ENCODE data around the gene SH2D3A. TPM values are rescaled to one million over a fixed set of nuclear protein-coding genes. Genes with fewer than 3 reads are reported as not detected.

Gene SH2D3A
- total RNA-seq, result 10 to 100 TPM; 20.6 to 20.9 TPM

DNA sequence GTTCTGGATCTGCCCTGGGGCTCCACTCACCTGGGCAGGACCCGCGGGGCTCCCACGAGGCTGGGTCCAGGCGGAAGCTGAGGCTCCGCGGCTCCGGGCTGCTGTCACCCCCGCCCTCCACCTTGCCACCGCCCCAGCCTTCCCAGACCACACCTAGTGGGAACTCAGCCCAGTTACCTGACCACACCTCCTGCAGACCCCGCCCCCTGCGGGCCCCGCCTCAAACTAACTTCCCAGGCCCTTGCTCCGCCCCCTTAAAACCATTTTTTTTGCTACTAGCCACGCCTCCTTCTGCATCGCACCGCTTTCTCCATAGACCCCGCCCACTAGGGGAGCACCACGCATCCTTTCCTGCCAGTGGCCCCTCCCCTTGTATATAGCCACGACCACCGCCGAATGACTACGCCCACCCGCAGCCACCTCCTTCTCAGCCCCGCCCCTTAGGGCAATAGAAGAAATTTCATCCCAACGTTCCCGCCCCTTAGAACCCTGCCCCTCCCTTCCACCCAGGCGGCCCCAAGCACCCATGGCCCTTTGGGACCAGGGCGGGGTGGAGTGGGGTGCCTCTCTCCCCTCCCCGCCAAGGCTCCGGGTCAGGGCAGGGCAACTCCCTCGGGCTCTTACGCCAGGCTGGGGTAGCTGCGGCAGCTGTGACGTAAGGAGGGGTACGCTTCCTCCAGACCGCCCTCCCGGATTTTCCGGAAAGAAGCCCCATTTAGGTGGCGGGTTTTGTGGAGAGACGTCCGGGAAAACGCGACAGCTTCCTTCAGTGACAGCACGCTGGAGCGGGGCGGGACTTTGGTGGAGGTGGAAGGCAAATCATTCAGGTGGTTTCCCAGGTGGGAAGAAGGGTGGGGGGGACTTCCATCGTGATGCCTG is at the start of gene SH2D3A:
Gene SH2D3A, minus strand, starts transcription at position 79 of the 879 bp plus-strand sequence. CDS start 3,687 bp downstream, outside the sequence.
- POLR2A ChIA-PET, result interaction anchor here (0.8 to 1.5 kb wide), 8 partner anchors 8 to 95 kb away, joined by 3 to 7 read pairs (median 3); no protein-coding TSS in a partner anchor
- H3K27me3 Mint-ChIP-seq, result no peaks in the 10 kb centered on the region

DNA sequence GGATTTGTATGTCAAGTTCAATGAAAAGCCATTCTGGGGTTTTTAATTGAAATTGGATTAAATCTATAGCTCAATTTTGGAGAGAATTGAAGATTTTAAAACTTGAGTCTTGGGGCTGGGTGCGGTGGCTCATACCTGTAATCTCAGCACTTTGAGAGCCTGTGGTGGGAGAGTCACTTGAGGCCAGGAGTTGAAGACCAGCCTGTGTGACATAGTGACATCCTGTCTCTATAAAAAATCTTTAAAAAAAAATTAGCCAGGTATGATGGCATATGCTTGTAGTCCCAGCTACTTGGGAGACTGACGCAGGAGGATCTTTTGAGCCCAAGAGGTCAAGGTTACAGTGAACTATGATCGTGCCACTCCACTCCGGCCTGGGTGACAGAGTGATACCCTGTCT is 46.4 kb upstream of the SH2D3A start:
- no peak for DNase-seq
- intact Hi-C loops (cut with micrococcal nuclease), result no loop called here

More for the DNA sequence above, at the start of gene SH2D3A:
- Mint-ChIP-seq H3K36me3 (ENCODE audit: low read depth) (no peaks in the 10 kb centered on the region), H3K9me3 (no peaks in the 10 kb centered on the region), H3K27ac (peak within 1 kb of the TSS; percentile 94), H3K4me1 (ENCODE audit: low read depth) (peaks cover 35% of the 10 kb centered on the region), H3K4me3 (peak within 1 kb of the TSS; percentile 93)
- DNase-seq, result peak; percentile 98
- TF ChIP-seq, protein P1, sequence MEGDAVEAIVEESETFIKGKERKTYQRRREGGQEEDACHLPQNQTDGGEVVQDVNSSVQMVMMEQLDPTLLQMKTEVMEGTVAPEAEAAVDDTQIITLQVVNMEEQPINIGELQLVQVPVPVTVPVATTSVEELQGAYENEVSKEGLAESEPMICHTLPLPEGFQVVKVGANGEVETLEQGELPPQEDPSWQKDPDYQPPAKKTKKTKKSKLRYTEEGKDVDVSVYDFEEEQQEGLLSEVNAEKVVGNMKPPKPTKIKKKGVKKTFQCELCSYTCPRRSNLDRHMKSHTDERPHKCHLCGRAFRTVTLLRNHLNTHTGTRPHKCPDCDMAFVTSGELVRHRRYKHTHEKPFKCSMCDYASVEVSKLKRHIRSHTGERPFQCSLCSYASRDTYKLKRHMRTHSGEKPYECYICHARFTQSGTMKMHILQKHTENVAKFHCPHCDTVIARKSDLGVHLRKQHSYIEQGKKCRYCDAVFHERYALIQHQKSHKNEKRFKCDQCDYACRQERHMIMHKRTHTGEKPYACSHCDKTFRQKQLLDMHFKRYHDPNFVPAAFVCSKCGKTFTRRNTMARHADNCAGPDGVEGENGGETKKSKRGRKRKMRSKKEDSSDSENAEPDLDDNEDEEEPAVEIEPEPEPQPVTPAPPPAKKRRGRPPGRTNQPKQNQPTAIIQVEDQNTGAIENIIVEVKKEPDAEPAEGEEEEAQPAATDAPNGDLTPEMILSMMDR (IDR thresholded peaks at IDR 0.05), result no peak
- intact Hi-C loops (cut with micrococcal nuclease), result loop anchor here (2.0 to 10.0 kb wide), 3 partner anchors 31 to 97 kb away; partner anchors contain the start of gene GPR108
- peak; percentile 78 for ATAC-seq
- CTCF ChIA-PET, result interaction anchor here (1.5 to 3.0 kb wide), 5 partner anchors 25 to 96 kb away, joined by 3 to 19 read pairs (median 4); partner anchors contain the start of gene GPR108

DNA sequence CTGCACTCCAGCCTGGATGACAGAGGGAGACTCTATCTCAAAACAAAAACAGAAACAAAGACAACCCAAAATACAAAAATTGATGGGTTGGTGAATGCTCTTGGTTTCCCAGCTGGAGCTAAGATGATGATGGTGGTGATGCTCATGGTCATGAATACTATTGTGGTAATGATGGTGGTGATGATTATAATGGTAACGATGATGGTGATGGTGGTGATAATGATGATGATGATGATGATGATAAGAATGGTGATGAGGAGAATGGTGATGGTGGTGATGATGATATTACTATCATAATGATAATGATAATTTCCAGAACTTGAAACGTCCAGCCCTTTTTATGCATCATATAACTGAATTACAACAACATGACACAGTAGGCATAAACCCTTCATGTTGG is 45.4 kb upstream of the SH2D3A start:
- H3K9me3 Mint-ChIP-seq, result peaks cover 10% of the 10 kb centered on the region
- H3K36me3 Mint-ChIP-seq (ENCODE audit: low read depth), result peaks cover 40% of the 10 kb centered on the region
- ChIA-PET CTCF (interaction anchor here (1.1 to 2.6 kb wide), 3 partner anchors 39 to 51 kb away, joined by 3 to 9 read pairs (median 4); partner anchors contain the start of gene VAV1), POLR2A (interaction anchor here (0.5 to 7.5 kb wide), 6 partner anchors 9 to 151 kb away, joined by 3 to 29 read pairs (median 6); partner anchors contain the start of gene VAV1)
- H3K27me3 Mint-ChIP-seq, result no peaks in the 10 kb centered on the region
- intact Hi-C loops (cut with micrococcal nuclease), result no loop called here
- ATAC-seq, result no peak
- TF ChIP-seq, protein P1 (IDR thresholded peaks at IDR 0.05), result no peak
- DNase-seq, result no peak
- H3K27ac Mint-ChIP-seq, result peak overlapping the region; percentile 23
- H3K4me1 Mint-ChIP-seq (ENCODE audit: low read depth), result peaks cover 69% of the 10 kb centered on the region
- no peak overlapping the region for H3K4me3 Mint-ChIP-seq

More for the DNA sequence above, 46.4 kb upstream of the SH2D3A start:
- peak; percentile 52 for ATAC-seq
- CTCF ChIA-PET, result interaction anchor here (0.9 to 2.6 kb wide), 6 partner anchors 11 to 55 kb away, joined by 3 to 9 read pairs (median 4); partner anchors contain the start of gene VAV1
- peaks cover 40% of the 10 kb centered on the region for H3K36me3 Mint-ChIP-seq (ENCODE audit: low read depth)
- peak overlapping the region; percentile 16 for H3K27ac Mint-ChIP-seq
- no peak overlapping the region for H3K4me3 Mint-ChIP-seq
- no peaks in the 10 kb centered on the region for H3K27me3 Mint-ChIP-seq
- TF ChIP-seq, protein P1 (IDR thresholded peaks at IDR 0.05), result no peak
- H3K9me3 Mint-ChIP-seq, result peaks cover 10% of the 10 kb centered on the region
- H3K4me1 Mint-ChIP-seq (ENCODE audit: low read depth), result peaks cover 67% of the 10 kb centered on the region
- POLR2A ChIA-PET, result interaction anchor here (0.6 to 7.5 kb wide), 6 partner anchors 10 to 140 kb away, joined by 3 to 29 read pairs (median 8); partner anchors contain the start of gene VAV1

DNA sequence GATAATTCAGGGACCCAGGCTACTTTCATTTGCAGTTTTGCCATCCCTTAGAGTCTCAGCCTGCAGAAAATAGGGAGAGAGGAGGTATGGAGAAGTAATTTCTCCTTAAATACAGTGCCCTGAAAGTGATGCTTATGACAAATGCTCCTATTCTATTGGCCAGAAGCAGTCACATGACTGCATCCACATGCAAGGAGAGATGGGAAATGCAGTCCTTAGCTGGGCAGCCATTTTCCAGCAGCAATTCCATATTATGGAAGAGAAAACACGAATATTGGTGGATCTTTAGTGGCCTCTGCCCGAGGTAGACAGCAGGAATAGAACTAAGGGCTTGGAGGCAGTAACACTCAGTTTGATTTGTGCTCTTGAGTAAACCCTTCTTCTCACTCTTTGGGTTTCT is 44.7 kb upstream of the SH2D3A start:
- TF ChIP-seq, protein P1 (IDR thresholded peaks at IDR 0.05), result no peak
- POLR2A ChIA-PET, result interaction anchor here (0.9 to 7.5 kb wide), 5 partner anchors 9 to 150 kb away, joined by 3 to 29 read pairs (median 10); partner anchors contain the start of gene VAV1
- Mint-ChIP-seq H3K27me3 (no peaks in the 10 kb centered on the region), H3K36me3 (ENCODE audit: low read depth) (peaks cover 42% of the 10 kb centered on the region), H3K4me1 (ENCODE audit: low read depth) (peaks cover 69% of the 10 kb centered on the region), H3K9me3 (peaks cover 10% of the 10 kb centered on the region), H3K4me3 (no peak overlapping the region), H3K27ac (peak overlapping the region; percentile 14)
- intact Hi-C loops (cut with micrococcal nuclease), result no loop called here
- ATAC-seq (no peak), DNase-seq (no peak)
- CTCF ChIA-PET, result interaction anchor here (2.6 kb wide), 1 partner anchor 52 kb away, joined by 9 read pairs; no protein-coding TSS in a partner anchor

Measured in activated CD8-positive, alpha-beta T cell treated with anti-CD3 and anti-CD28 coated beads for 36 hours (primary cell).